ENCODE results near the gene NPFFR1. TPM values are rescaled to one million over a fixed set of nuclear protein-coding genes. Genes with fewer than 3 reads are reported as not detected.

Gene NPFFR1
- total RNA-seq, 2 donors from 2014 or later = 0.02 TPM; not detected in 1

- Mint-ChIP-seq H3K36me3 (ENCODE audit: low read depth) (no peaks in the 10 kb centered on the region), H3K27ac (no peak overlapping the region), H3K9me3 (no peaks in the 10 kb centered on the region), H3K4me3 (no peak overlapping the region), H3K4me1 (peaks cover 6% of the 10 kb centered on the region), H3K27me3 (ENCODE audit: insufficient read depth) (peaks cover 14% of the 10 kb centered on the region)
- Histone ChIP-seq H3K27ac (ENCODE audit: low read depth, low read length) (no peak overlapping the region), H3K4me1 (ENCODE audit: control insufficient read depth, insufficient read depth, low read length) (no peaks in the 10 kb centered on the region), H3K27me3 (ENCODE audit: control insufficient read depth, insufficient read depth, low read length, poor library complexity, severe bottlenecking) (no peaks in the 10 kb centered on the region), H3K4me3 (ENCODE audit: low read length) (no peak overlapping the region), H3K9ac (ENCODE audit: extremely low read depth, low read length, poor library complexity, severe bottlenecking) (no peak overlapping the region), H3K9me3 (ENCODE audit: control insufficient read depth, low read length) (no peaks in the 10 kb centered on the region), H3K36me3 (ENCODE audit: control insufficient read depth, insufficient read depth, low read length) (no peaks in the 10 kb centered on the region)
- 90 to 93% methylated on average over 4 to 5 of the region's 5 CpGs for WGBS, 2 experiments (ENCODE audit: insufficient coverage in 1 of 2, insufficient read length in 1 of 2)
- TF ChIP-seq CTCF (conservative IDR thresholded peaks at IDR 0.05) = no peak
- no peak for DNase-seq
Measured at GRCh38 chr10:70292004-70292403, 8.2 kb upstream of the NPFFR1 start.

- no peak for TF ChIP-seq CTCF (conservative IDR thresholded peaks at IDR 0.05)
- peaks cover under 1% of the 10 kb centered on the region for H3K9me3 Mint-ChIP-seq
- H3K4me1 ChIP-seq (ENCODE audit: control insufficient read depth, insufficient read depth, low read length) = no peaks in the 10 kb centered on the region
- peaks cover 28% of the 10 kb centered on the region for H3K27me3 Mint-ChIP-seq (ENCODE audit: insufficient read depth)
- no peak overlapping the region for H3K4me3 Mint-ChIP-seq
- 94 to 100% methylated on average over 3 to 7 of the region's 7 CpGs for WGBS, 2 experiments (ENCODE audit: insufficient coverage in 1 of 2, insufficient read length in 1 of 2)
- H3K4me1 Mint-ChIP-seq = peaks cover 6% of the 10 kb centered on the region
- H3K36me3 Mint-ChIP-seq (ENCODE audit: low read depth) = no peaks in the 10 kb centered on the region
- H3K27ac Mint-ChIP-seq = no peak overlapping the region
- no peak overlapping the region for H3K27ac ChIP-seq (ENCODE audit: low read depth, low read length)
- peaks cover 13% of the 10 kb centered on the region for H3K27me3 ChIP-seq (ENCODE audit: control insufficient read depth, insufficient read depth, low read length, poor library complexity, severe bottlenecking)
- H3K9ac ChIP-seq (ENCODE audit: extremely low read depth, low read length, poor library complexity, severe bottlenecking) = no peak overlapping the region
- H3K4me3 ChIP-seq (ENCODE audit: low read length) = no peak overlapping the region
- DNase-seq = no peak
- peaks cover under 1% of the 10 kb centered on the region for H3K9me3 ChIP-seq (ENCODE audit: control insufficient read depth, low read length)
- H3K36me3 ChIP-seq (ENCODE audit: control insufficient read depth, insufficient read depth, low read length) = no peaks in the 10 kb centered on the region
Measured at GRCh38 chr10:70289739-70290138, 5.9 kb upstream of the NPFFR1 start.

- peak; percentile 11 for DNase-seq
- Histone ChIP-seq H3K9me3 (ENCODE audit: control insufficient read depth, low read length) (peaks cover 7% of the 10 kb centered on the region), H3K9ac (ENCODE audit: extremely low read depth, low read length, poor library complexity, severe bottlenecking) (no peak overlapping the region), H3K27me3 (ENCODE audit: control insufficient read depth, insufficient read depth, low read length, poor library complexity, severe bottlenecking) (peaks cover 45% of the 10 kb centered on the region), H3K27ac (ENCODE audit: low read depth, low read length) (no peak overlapping the region), H3K36me3 (ENCODE audit: control insufficient read depth, insufficient read depth, low read length) (no peaks in the 10 kb centered on the region), H3K4me3 (ENCODE audit: low read length) (no peak overlapping the region), H3K4me1 (ENCODE audit: control insufficient read depth, insufficient read depth, low read length) (no peaks in the 10 kb centered on the region)
- Mint-ChIP-seq H3K9me3 (peaks cover 5% of the 10 kb centered on the region), H3K36me3 (ENCODE audit: low read depth) (no peaks in the 10 kb centered on the region), H3K4me3 (no peak overlapping the region), H3K4me1 (no peaks in the 10 kb centered on the region), H3K27me3 (ENCODE audit: insufficient read depth) (peaks cover 53% of the 10 kb centered on the region), H3K27ac (no peak overlapping the region)
- 86 to 93% methylated on average over 3 to 6 of the region's 6 CpGs for WGBS, 2 experiments (ENCODE audit: insufficient coverage in 1 of 2, insufficient read length in 1 of 2)
- no peak for TF ChIP-seq CTCF (conservative IDR thresholded peaks at IDR 0.05)
Measured at GRCh38 chr10:70286616-70287015, 2.8 kb upstream of the NPFFR1 start.
